ENCODE measurements around the gene CTNND2. TPM values are rescaled to one million over a fixed set of nuclear protein-coding genes. Genes with fewer than 3 reads are reported as not detected.

The CTNND2 gene
- total RNA-seq, 1 donor from 2014 or later: 2.5 TPM

DNA sequence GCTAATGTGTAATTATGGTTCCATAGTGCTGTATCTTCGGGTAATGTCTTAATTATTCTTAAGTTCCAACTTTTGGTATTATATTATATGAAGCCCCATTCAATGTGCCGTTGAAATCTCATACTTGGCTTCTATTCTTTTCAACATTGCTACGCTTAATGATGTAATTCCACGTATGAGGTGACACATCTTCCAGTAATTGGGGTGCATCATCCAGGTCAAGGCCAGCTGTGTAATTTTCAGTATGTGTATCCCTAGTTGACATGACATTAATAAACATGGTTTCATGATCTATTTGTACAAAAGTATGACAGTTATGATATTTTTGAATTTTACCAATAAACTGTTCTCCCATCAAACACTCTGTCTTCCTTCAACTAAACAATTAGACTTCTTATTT lies 546.3 kb downstream of the CTNND2 start:
- no peak overlapping the region for H3K27ac Mint-ChIP-seq (ENCODE audit: unreplicated experiment)
- H3K36me3 Mint-ChIP-seq (ENCODE audit: unreplicated experiment): no peaks in the 10 kb centered on the region
- TF ChIP-seq, protein P1, sequence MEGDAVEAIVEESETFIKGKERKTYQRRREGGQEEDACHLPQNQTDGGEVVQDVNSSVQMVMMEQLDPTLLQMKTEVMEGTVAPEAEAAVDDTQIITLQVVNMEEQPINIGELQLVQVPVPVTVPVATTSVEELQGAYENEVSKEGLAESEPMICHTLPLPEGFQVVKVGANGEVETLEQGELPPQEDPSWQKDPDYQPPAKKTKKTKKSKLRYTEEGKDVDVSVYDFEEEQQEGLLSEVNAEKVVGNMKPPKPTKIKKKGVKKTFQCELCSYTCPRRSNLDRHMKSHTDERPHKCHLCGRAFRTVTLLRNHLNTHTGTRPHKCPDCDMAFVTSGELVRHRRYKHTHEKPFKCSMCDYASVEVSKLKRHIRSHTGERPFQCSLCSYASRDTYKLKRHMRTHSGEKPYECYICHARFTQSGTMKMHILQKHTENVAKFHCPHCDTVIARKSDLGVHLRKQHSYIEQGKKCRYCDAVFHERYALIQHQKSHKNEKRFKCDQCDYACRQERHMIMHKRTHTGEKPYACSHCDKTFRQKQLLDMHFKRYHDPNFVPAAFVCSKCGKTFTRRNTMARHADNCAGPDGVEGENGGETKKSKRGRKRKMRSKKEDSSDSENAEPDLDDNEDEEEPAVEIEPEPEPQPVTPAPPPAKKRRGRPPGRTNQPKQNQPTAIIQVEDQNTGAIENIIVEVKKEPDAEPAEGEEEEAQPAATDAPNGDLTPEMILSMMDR (IDR thresholded peaks at IDR 0.05): no peak
- no peaks in the 10 kb centered on the region for H3K27me3 Mint-ChIP-seq (ENCODE audit: unreplicated experiment)
- DNase-seq (ENCODE audit: extremely low spot score, unreplicated experiment): no peak
- H3K4me1 Mint-ChIP-seq (ENCODE audit: unreplicated experiment): no peaks in the 10 kb centered on the region
- peaks cover 7% of the 10 kb centered on the region for H3K9me3 Mint-ChIP-seq (ENCODE audit: unreplicated experiment)
- no peak overlapping the region for H3K4me3 Mint-ChIP-seq (ENCODE audit: unreplicated experiment)

DNA sequence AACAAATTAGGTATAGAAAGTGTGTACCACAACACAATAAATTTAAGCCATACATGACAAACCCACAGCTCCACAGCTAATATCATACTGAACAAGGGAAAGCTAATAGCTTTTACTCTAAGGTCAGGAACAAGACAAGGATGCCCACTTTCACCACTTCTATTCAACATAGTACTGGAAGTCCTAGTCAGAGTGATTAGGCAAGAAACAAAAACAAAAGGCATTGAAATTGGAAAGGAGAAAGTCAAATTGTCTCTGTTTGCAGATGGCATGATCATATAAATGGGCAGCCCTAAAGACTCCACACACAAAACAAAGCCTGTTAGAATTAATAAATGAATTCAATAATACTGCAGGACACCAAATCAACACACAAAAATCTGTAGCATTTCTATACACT lies 548.8 kb downstream of the CTNND2 start:
- H3K36me3 Mint-ChIP-seq (ENCODE audit: unreplicated experiment): no peaks in the 10 kb centered on the region
- H3K27me3 Mint-ChIP-seq (ENCODE audit: unreplicated experiment): no peaks in the 10 kb centered on the region
- H3K9me3 Mint-ChIP-seq (ENCODE audit: unreplicated experiment): peaks cover 7% of the 10 kb centered on the region

DNA sequence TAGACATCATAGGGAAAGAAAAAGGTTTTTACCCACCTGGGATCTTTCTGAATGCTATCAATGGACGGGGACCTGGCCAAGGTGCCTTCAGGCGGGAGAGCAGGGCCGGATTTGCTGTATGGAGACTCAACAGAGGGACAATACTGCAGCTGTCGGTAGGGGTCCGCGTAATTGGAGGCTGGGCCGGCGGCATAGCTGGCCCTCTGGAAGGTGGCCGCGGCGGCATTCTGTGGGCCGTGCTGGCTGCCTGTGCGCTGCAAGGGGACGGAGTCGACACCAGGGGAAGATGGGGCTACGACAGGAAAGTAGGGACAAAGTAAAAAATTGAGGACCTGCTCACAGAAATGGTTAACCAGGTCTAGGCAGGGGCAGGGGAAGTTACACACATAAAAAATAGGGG lies 557.9 kb downstream of the CTNND2 start:
- no peak for DNase-seq (ENCODE audit: extremely low spot score, unreplicated experiment)
- no peaks in the 10 kb centered on the region for H3K9me3 Mint-ChIP-seq (ENCODE audit: unreplicated experiment)
- peaks cover 5% of the 10 kb centered on the region for H3K27me3 Mint-ChIP-seq (ENCODE audit: unreplicated experiment)
- TF ChIP-seq, protein P1 (IDR thresholded peaks at IDR 0.05): no peak
- H3K36me3 Mint-ChIP-seq (ENCODE audit: unreplicated experiment): no peaks in the 10 kb centered on the region
- no peak overlapping the region for H3K27ac Mint-ChIP-seq (ENCODE audit: unreplicated experiment)
- H3K4me3 Mint-ChIP-seq (ENCODE audit: unreplicated experiment): no peak overlapping the region
- H3K4me1 Mint-ChIP-seq (ENCODE audit: unreplicated experiment): no peaks in the 10 kb centered on the region

More for the DNA sequence above, 548.8 kb downstream of the CTNND2 start:
- TF ChIP-seq, protein P1 (IDR thresholded peaks at IDR 0.05): no peak
- DNase-seq (ENCODE audit: extremely low spot score, unreplicated experiment): no peak
- Mint-ChIP-seq H3K27ac (ENCODE audit: unreplicated experiment) (no peak overlapping the region), H3K4me3 (ENCODE audit: unreplicated experiment) (no peak overlapping the region), H3K4me1 (ENCODE audit: unreplicated experiment) (no peaks in the 10 kb centered on the region)

DNA sequence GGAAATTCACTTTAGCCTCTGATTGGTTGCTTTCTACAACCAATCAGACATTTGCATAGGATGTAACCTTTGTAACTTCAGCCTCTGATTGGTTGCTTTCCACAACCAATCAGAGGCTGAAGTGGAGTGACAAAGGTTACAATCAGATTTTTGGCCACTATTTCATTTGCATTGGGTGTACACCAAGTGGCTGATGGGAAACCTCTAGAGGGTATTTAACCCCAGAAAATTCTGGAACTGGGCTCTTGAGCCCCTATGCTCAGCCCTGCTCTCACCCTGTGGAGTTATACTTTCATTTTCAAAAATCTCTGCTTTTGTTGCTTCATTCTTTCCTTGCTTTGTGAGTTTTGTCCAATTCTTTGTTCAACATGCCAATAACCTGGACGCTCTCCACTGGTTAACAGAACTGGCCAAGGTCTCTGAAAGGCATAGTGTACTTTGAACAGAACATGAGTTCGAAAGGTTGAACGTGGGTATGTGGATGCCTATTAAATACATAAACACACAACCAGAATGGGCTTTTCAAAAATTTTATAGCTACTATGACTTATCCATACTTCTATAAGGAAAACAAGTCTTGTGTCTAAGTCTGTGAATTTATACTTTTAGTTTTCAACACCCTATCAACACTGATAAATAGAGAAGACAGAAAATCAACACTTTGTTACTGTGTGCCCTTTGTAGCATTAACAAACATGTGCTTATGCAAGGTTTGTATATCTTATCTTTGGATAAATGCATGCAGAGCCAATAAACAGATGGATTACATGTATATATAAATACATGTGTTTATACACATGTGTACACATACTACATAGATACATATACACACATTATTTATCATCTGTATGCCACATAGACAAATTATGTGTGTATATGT lies 568.1 kb downstream of the CTNND2 start:
- H3K36me3 Mint-ChIP-seq (ENCODE audit: unreplicated experiment): no peaks in the 10 kb centered on the region
- no peaks in the 10 kb centered on the region for H3K4me1 Mint-ChIP-seq (ENCODE audit: unreplicated experiment)
- DNase-seq (ENCODE audit: extremely low spot score, unreplicated experiment): no peak
- H3K9me3 Mint-ChIP-seq (ENCODE audit: unreplicated experiment): no peaks in the 10 kb centered on the region
- H3K4me3 Mint-ChIP-seq (ENCODE audit: unreplicated experiment): no peak overlapping the region
- no peaks in the 10 kb centered on the region for H3K27me3 Mint-ChIP-seq (ENCODE audit: unreplicated experiment)
- no peak overlapping the region for H3K27ac Mint-ChIP-seq (ENCODE audit: unreplicated experiment)
- TF ChIP-seq, protein P1 (IDR thresholded peaks at IDR 0.05): no peak

DNA sequence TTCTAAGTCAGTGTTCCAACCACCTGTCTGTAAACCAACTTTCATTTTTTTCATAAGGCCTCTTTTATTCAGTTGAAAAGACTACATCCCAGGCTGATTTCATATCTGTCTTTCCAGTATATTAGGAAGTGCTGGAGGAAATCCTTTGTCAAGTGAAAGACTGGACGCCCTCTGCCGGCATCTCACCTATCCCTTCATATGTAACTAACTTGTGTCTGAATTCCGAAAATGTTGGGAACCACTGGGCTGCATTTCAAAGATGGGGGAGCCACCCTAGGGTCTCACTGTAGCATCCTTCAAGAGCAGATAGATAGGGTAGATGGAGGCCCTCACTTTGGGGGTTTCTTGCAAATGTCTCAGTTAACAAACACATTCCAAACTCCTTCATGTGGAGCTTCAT lies 569.8 kb downstream of the CTNND2 start:
- H3K27ac Mint-ChIP-seq (ENCODE audit: unreplicated experiment): no peak overlapping the region
- no peak for DNase-seq (ENCODE audit: extremely low spot score, unreplicated experiment)
- no peaks in the 10 kb centered on the region for H3K27me3 Mint-ChIP-seq (ENCODE audit: unreplicated experiment)
- no peaks in the 10 kb centered on the region for H3K4me1 Mint-ChIP-seq (ENCODE audit: unreplicated experiment)
- no peaks in the 10 kb centered on the region for H3K36me3 Mint-ChIP-seq (ENCODE audit: unreplicated experiment)
- H3K4me3 Mint-ChIP-seq (ENCODE audit: unreplicated experiment): no peak overlapping the region
- no peaks in the 10 kb centered on the region for H3K9me3 Mint-ChIP-seq (ENCODE audit: unreplicated experiment)
- TF ChIP-seq, protein P1 (IDR thresholded peaks at IDR 0.05): no peak
